GM12892 (cell line): ENCODE measurements around the gene C7orf25.

Experiments
- POLR2A ChIP-seq: IDR thresholded peaks from 2 replicates; pipeline ENCODE4 v1.6.1; 2011; ENCODE audit warnings: low read depth, low read length, control low read depth
- POLR2AphosphoS5 ChIP-seq: IDR thresholded peaks from 2 replicates; pipeline ENCODE4 v1.6.1; 2011; ENCODE audit warnings: low read depth, low read length, control low read depth

- TF ChIP-seq POLR2AphosphoS5 = no peak
- no peak for TF ChIP-seq POLR2A
Observed at GRCh38 chr7:42952328-42952727, 40.5 kb upstream of the C7orf25 start.
